Measurements from ENCODE around the gene HSPA1A. TPM values are rescaled to one million over a fixed set of nuclear protein-coding genes. Genes with fewer than 3 reads are reported as not detected.
A peak's percentile ranks its signal among the peaks of the same experiment; 100 is the strongest.
"Not testable (repeated sequence)": the region's sequence is repeated elsewhere in the genome, so short reads cannot be mapped to it uniquely, and the experiment has no call there.

Gene HSPA1A
- total RNA-seq, 8 experiments from 2014 or later: 29.3 to 514 (median 92.4) TPM

GRCh38 chr6:31836047-31836473, 20.7 kb downstream of the HSPA1A start:
- no peak for ATAC-seq (replicated peaks in 6 of 8)
- in situ Hi-C loops (cut with MboI; ENCODE audit: low pct_unique_long_range_greater_than_20kb in 2 of 9, low sequenced_read_pairs in 9 of 9, unreplicated experiment in 9 of 9): loop anchor here in 1 of 9 experiments (25.0 kb wide), 1 partner anchor 174 kb away; the partner anchor contains the start of genes APOM, BAG6, C6orf47 and CSNK2B
- H3K27ac ChIP-seq: no peak overlapping the region
- 0 to 10% (median 5%) methylated on average over 1 to 13 of the region's 14 CpGs; no CpG with 5 or more reads in 1 of the 10 experiments for WGBS, 10 experiments
- peak overlapping the region; percentile 70 to 94 (median 78) for H3K4me3 ChIP-seq
- peaks cover 26 to 27% of the 10 kb centered on the region in 2 donors for H3K4me1 ChIP-seq (replicated peaks in 1 of 2)

GRCh38 chr6:31836474-31837368, 21.4 kb downstream of the HSPA1A start:
- 0 to 55% (median 20%) methylated on average over 1 to 11 of the region's 12 CpGs; no CpG with 5 or more reads in 1 of the 10 experiments for WGBS, 10 experiments
- Histone ChIP-seq H3K27ac (peak overlapping the region in 1 of 2 donors; percentile 40), H3K4me3 (peak overlapping the region; percentile 70 to 94 (median 78)), H3K4me1 (replicated peaks in 1 of 2) (peaks cover 23 to 25% of the 10 kb centered on the region in 2 donors)
- in situ Hi-C loops (cut with MboI; ENCODE audit: low pct_unique_long_range_greater_than_20kb in 2 of 9, low sequenced_read_pairs in 9 of 9, unreplicated experiment in 9 of 9): loop anchor here in 1 of 9 experiments (25.0 kb wide), 1 partner anchor 174 kb away; the partner anchor contains the start of genes APOM, BAG6, C6orf47 and CSNK2B
- ATAC-seq (replicated peaks in 6 of 8): peak in 1 of 8 experiments; percentile 0

- H3K4me1 ChIP-seq (replicated peaks in 1 of 2): peaks cover 23 to 25% of the 10 kb centered on the region in 2 donors
- no peak for ATAC-seq (replicated peaks in 6 of 8)
- H3K27ac ChIP-seq: no peak overlapping the region
- WGBS, 10 experiments: 0 to 80% (median 53%) methylated on average over 1 of the region's 1 CpG; no CpG with 5 or more reads in 6 of the 10 experiments
- H3K4me3 ChIP-seq: peak overlapping the region in 1 of 5 donors; percentile 3
- in situ Hi-C loops (cut with MboI; ENCODE audit: low pct_unique_long_range_greater_than_20kb in 2 of 9, low sequenced_read_pairs in 9 of 9, unreplicated experiment in 9 of 9): loop anchor here in 1 of 9 experiments (25.0 kb wide), 1 partner anchor 175 kb away; the partner anchor contains the start of genes APOM, BAG6, C6orf47 and CSNK2B
Measured at GRCh38 chr6:31837369-31838113, 22.2 kb downstream of the HSPA1A start.

GRCh38 chr6:31838114-31838553, 22.8 kb downstream of the HSPA1A start:
- ATAC-seq (replicated peaks in 6 of 8); H3K27ac ChIP-seq; H3K4me3 ChIP-seq: not testable (repeated sequence)
- peaks cover 23 to 25% of the 10 kb centered on the region in 2 donors for H3K4me1 ChIP-seq (replicated peaks in 1 of 2)
- 62 to 100% (median 94%) methylated on average over 1 to 6 of the region's 9 CpGs; no CpG with 5 or more reads in 2 of the 10 experiments for WGBS, 10 experiments
- in situ Hi-C loops (cut with MboI; ENCODE audit: low pct_unique_long_range_greater_than_20kb in 2 of 9, low sequenced_read_pairs in 9 of 9, unreplicated experiment in 9 of 9): loop anchor here in 1 of 9 experiments (25.0 kb wide), 1 partner anchor 176 kb away; the partner anchor contains the start of genes APOM, BAG6, C6orf47 and CSNK2B

- no peak overlapping the region for H3K4me3 ChIP-seq
Measured at GRCh38 chr6:31838968-31839367, 23.6 kb downstream of the HSPA1A start.

GRCh38 chr6:31839779-31840126, 24.4 kb downstream of the HSPA1A start:
- 73 to 100% (median 90%) methylated on average over 1 to 8 of the region's 8 CpGs; no CpG with 5 or more reads in 1 of the 10 experiments for whole genome bisulfite sequencing, 10 experiments
- not testable (repeated sequence) for ATAC-seq (replicated peaks in 6 of 8); H3K27ac ChIP-seq; H3K4me3 ChIP-seq
- in situ Hi-C loops (cut with MboI; ENCODE audit: low pct_unique_long_range_greater_than_20kb in 2 of 9, low sequenced_read_pairs in 9 of 9, unreplicated experiment in 9 of 9): loop anchor here in 1 of 9 experiments (25.0 kb wide), 1 partner anchor 177 kb away; the partner anchor contains the start of genes APOM, BAG6, C6orf47 and CSNK2B
- H3K4me1 ChIP-seq (replicated peaks in 1 of 2): peaks cover 17 to 25% of the 10 kb centered on the region in 2 donors

More at GRCh38 chr6:31838968-31839367, 23.6 kb downstream of the HSPA1A start:
- in situ Hi-C loops (cut with MboI; ENCODE audit: low pct_unique_long_range_greater_than_20kb in 2 of 9, low sequenced_read_pairs in 9 of 9, unreplicated experiment in 9 of 9): loop anchor here in 1 of 9 experiments (25.0 kb wide), 1 partner anchor 177 kb away; the partner anchor contains the start of genes APOM, BAG6, C6orf47 and CSNK2B
- H3K4me1 ChIP-seq (replicated peaks in 1 of 2): peaks cover 20 to 25% of the 10 kb centered on the region in 2 donors
- WGBS, 10 experiments: 67 to 100% (median 100%) methylated on average over 1 of the region's 3 CpGs; no CpG with 5 or more reads in 5 of the 10 experiments
- ATAC-seq (replicated peaks in 6 of 8): no peak
- no peak overlapping the region for H3K27ac ChIP-seq

- H3K27ac ChIP-seq: no peak overlapping the region
- ATAC-seq (replicated peaks in 6 of 8): no peak
Measured at GRCh38 chr6:31842053-31842452, 26.7 kb downstream of the HSPA1A start.

GRCh38 chr6:31844507-31844906, 29.2 kb downstream of the HSPA1A start:
- peak in 1 of 8 experiments; percentile 6 for ATAC-seq (replicated peaks in 6 of 8)

More at GRCh38 chr6:31842053-31842452, 26.7 kb downstream of the HSPA1A start:
- in situ Hi-C loops (cut with MboI; ENCODE audit: low pct_unique_long_range_greater_than_20kb in 2 of 9, low sequenced_read_pairs in 9 of 9, unreplicated experiment in 9 of 9): loop anchor here in 1 of 9 experiments (25.0 kb wide), 1 partner anchor 180 kb away; the partner anchor contains the start of genes APOM, BAG6, C6orf47 and CSNK2B
- WGBS, 10 experiments: 80 to 100% (median 98%) methylated on average over 1 to 8 of the region's 9 CpGs; no CpG with 5 or more reads in 3 of the 10 experiments
- Histone ChIP-seq H3K4me3 (no peak overlapping the region), H3K4me1 (replicated peaks in 1 of 2) (peaks cover 6 to 13% of the 10 kb centered on the region in 2 donors)

GRCh38 chr6:31847276-31847978, 32.1 kb downstream of the HSPA1A start:
- Histone ChIP-seq H3K27ac (no peak overlapping the region), H3K4me3 (no peak overlapping the region), H3K4me1 (replicated peaks in 1 of 2) (no peaks in the 10 kb centered on the region)
- ATAC-seq (replicated peaks in 6 of 8): no peak
- 88 to 100% (median 90%) methylated on average over 1 to 2 of the region's 2 CpGs; no CpG with 5 or more reads in 5 of the 10 experiments for WGBS, 10 experiments
- in situ Hi-C loops (cut with MboI; ENCODE audit: low pct_unique_long_range_greater_than_20kb in 2 of 9, low sequenced_read_pairs in 9 of 9, unreplicated experiment in 9 of 9): loop anchor here in 1 of 9 experiments (25.0 kb wide), 1 partner anchor 185 kb away; the partner anchor contains the start of genes APOM, BAG6, C6orf47 and CSNK2B

More at GRCh38 chr6:31844507-31844906, 29.2 kb downstream of the HSPA1A start:
- no peaks in the 10 kb centered on the region for H3K4me1 ChIP-seq (replicated peaks in 1 of 2)
- in situ Hi-C loops (cut with MboI; ENCODE audit: low pct_unique_long_range_greater_than_20kb in 2 of 9, low sequenced_read_pairs in 9 of 9, unreplicated experiment in 9 of 9): loop anchor here in 1 of 9 experiments (25.0 kb wide), 1 partner anchor 182 kb away; the partner anchor contains the start of genes APOM, BAG6, C6orf47 and CSNK2B
- no peak overlapping the region for H3K4me3 ChIP-seq
- WGBS, 10 experiments: 70 to 100% (median 100%) methylated on average over 1 to 3 of the region's 3 CpGs; no CpG with 5 or more reads in 5 of the 10 experiments
- H3K27ac ChIP-seq: no peak overlapping the region

- ATAC-seq (replicated peaks in 6 of 8): peak in 1 of 8 experiments; percentile 6
- no peak overlapping the region for H3K4me3 ChIP-seq
- in situ Hi-C loops (cut with MboI; ENCODE audit: low pct_unique_long_range_greater_than_20kb in 2 of 9, low sequenced_read_pairs in 9 of 9, unreplicated experiment in 9 of 9): no loop called here
- H3K4me1 ChIP-seq (replicated peaks in 1 of 2): no peaks in the 10 kb centered on the region
- no peak overlapping the region for H3K27ac ChIP-seq
- 75 to 100% (median 100%) methylated on average over 1 to 2 of the region's 2 CpGs; no CpG with 5 or more reads in 5 of the 10 experiments for WGBS, 10 experiments
Measured at GRCh38 chr6:31850765-31851484, 35.6 kb downstream of the HSPA1A start.

- 20 to 93% (median 56%) methylated on average over 1 to 2 of the region's 2 CpGs; no CpG with 5 or more reads in 2 of the 10 experiments for WGBS, 10 experiments
- Histone ChIP-seq H3K4me3 (no peak overlapping the region), H3K4me1 (replicated peaks in 1 of 2) (no peaks in the 10 kb centered on the region), H3K27ac (no peak overlapping the region)
- ATAC-seq (replicated peaks in 6 of 8): peak in 6 of 8 experiments; percentile 7 to 50 (median 24)
- in situ Hi-C loops (cut with MboI; ENCODE audit: low pct_unique_long_range_greater_than_20kb in 2 of 9, low sequenced_read_pairs in 9 of 9, unreplicated experiment in 9 of 9): no loop called here
Measured at GRCh38 chr6:31851485-31851832, 36.1 kb downstream of the HSPA1A start.
